IMR-90 (cell line): ENCODE measurements around the gene SNAPC1.

Source experiments
- BHLHE40 ChIP-seq: fragments of 150-350 bp; IDR thresholded peaks from 2 replicates; pipeline ENCODE4 v1.6.1; 2016; ENCODE audit warnings: mild to moderate bottlenecking, low read depth, low read length
- CTCF ChIP-seq: conservative IDR thresholded peaks from 2 replicates; pipeline ENCODE4 v1.5.1; 2012; ENCODE audit warnings: mild to moderate bottlenecking, low read depth, low read length, improper control_type of control experiment
- MAFK ChIP-seq: IDR thresholded peaks from 2 replicates; pipeline ENCODE4 v1.6.1; 2012; ENCODE audit warnings: low read depth, low read length, improper control_type of control experiment
- MXI1 ChIP-seq: IDR thresholded peaks from 2 replicates; pipeline ENCODE4 v1.6.1; 2012; ENCODE audit warnings: low read depth, mild to moderate bottlenecking, low read length, moderate library complexity, borderline replicate concordance
- POLR2A ChIP-seq: IDR thresholded peaks from 2 replicates; pipeline ENCODE4 v1.6.1; 2012; ENCODE audit warnings: mild to moderate bottlenecking, low read depth, low read length
- RAD21 ChIP-seq: IDR thresholded peaks from 2 replicates; pipeline ENCODE4 v1.6.1; 2012; ENCODE audit warnings: low read length, improper control_type of control experiment
- RCOR1 ChIP-seq: IDR thresholded peaks from 2 replicates; pipeline ENCODE4 v1.6.1; 2012; ENCODE audit warnings: mild to moderate bottlenecking, low read length, improper control_type of control experiment; ENCODE audit not compliant: insufficient replicate concordance
- RFX5 ChIP-seq: IDR thresholded peaks from 2 replicates; pipeline ENCODE4 v1.8.0; 2012; ENCODE audit warnings: low read depth, mild to moderate bottlenecking, low read length, moderate library complexity
- SMC3 ChIP-seq: fragments of 150-350 bp; IDR thresholded peaks from 2 replicates; pipeline ENCODE4 v1.6.1; 2016; ENCODE audit warnings: low read depth, mild to moderate bottlenecking, antibody characterized with exemption, low read length, moderate library complexity
- USF2 ChIP-seq: fragments of 150-350 bp; IDR thresholded peaks from 2 replicates; pipeline ENCODE4 v1.6.1; 2017; ENCODE audit warnings: mild to moderate bottlenecking, antibody characterized with exemption, low read length, low read depth
- TF ChIP-seq, protein P1 (sequence below): fragments of 150-350 bp; IDR thresholded peaks from 2 replicates; pipeline ENCODE4 v1.6.1; 2016; ENCODE audit warnings: low read depth, mild to moderate bottlenecking, low read length, moderate library complexity, borderline replicate concordance

DNA sequence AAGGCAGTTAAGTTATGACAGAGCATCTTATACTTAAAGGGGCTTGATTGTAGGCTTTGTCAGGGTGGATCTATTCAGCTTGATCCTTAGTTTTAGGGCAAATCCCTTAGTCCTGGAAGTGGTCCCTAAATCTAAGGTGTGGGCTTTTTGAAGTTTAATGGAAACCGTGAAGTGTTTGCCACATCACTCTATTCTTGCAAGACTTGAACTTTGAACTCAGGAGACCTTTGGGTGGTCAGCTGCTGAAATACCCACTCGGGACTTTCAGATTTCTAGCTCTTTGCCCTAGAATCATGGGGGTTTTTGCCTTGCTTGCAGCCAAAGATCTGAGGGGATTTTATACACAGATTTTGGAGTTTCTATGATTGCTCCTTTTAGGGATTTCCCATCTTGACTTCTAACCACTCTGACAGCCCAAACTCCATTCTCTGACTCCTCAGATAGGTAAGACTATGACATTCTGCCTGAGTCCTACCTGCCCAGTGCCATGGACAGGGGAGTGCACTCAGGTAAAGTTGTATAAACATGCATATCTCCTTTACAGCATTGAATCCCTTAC, 39.9 kb downstream of the SNAPC1 start:
- TF ChIP-seq RFX5 (no peak), POLR2A (no peak), SMC3 (no peak), CTCF (no peak), USF2 (no peak), MAFK (no peak), MXI1 (no peak), RAD21 (no peak), BHLHE40 (no peak), RCOR1 (no peak)
- TF ChIP-seq, protein P1, sequence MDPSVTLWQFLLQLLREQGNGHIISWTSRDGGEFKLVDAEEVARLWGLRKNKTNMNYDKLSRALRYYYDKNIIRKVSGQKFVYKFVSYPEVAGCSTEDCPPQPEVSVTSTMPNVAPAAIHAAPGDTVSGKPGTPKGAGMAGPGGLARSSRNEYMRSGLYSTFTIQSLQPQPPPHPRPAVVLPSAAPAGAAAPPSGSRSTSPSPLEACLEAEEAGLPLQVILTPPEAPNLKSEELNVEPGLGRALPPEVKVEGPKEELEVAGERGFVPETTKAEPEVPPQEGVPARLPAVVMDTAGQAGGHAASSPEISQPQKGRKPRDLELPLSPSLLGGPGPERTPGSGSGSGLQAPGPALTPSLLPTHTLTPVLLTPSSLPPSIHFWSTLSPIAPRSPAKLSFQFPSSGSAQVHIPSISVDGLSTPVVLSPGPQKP: no peak
